Aorta (tissue), 5 donors: ENCODE data around the gene POLR2E. TPM values are rescaled to one million over a fixed set of nuclear protein-coding genes. Genes with fewer than 3 reads are reported as not detected.

Source experiments
- ATAC-seq: fragments of 200-7000 bp; cut with Tn5 transposase; one replicate; pipeline ENCODE4 v1.9.1; 2022; ENCODE audit warnings: moderate library complexity; ENCODE audit not compliant: low FRiP score
- DNase-seq, 2 donors: peaks; one replicate each; pipeline ENCODE4 v3.0.0-alpha.2; 2020
- H3K27ac ChIP-seq, 2 donors: one replicate each; pipeline ENCODE4 v1.5.1; 2013; ENCODE audit warnings: low read length in 2 of 2, mild to moderate bottlenecking in 2 of 2, moderate library complexity in 2 of 2, control low read depth in 1 of 2, inconsistent platforms in 1 of 2, low read depth in 1 of 2
- H3K27me3 ChIP-seq, 2 donors: one replicate each; pipeline ENCODE4 v1.6.1; 2013; ENCODE audit warnings: control low read depth in 1 of 2, low read length in 1 of 2, mild to moderate bottlenecking in 1 of 2, moderate library complexity in 1 of 2; ENCODE audit not compliant: insufficient read depth in 2 of 2, control insufficient read depth in 1 of 2
- H3K36me3 ChIP-seq, 2 donors: one replicate each; pipeline ENCODE4 v1.6.1; 2013; ENCODE audit warnings: control low read depth in 1 of 2, low read length in 1 of 2, mild to moderate bottlenecking in 1 of 2; ENCODE audit not compliant: insufficient read depth in 2 of 2, control insufficient read depth in 1 of 2
- H3K4me1 ChIP-seq, 2 donors: one replicate each; pipeline ENCODE4 v1.6.1; 2013; ENCODE audit warnings: low read length in 2 of 2, control low read depth in 1 of 2, mild to moderate bottlenecking in 1 of 2, moderate library complexity in 1 of 2; ENCODE audit not compliant: insufficient read depth in 2 of 2, control insufficient read depth in 1 of 2
- H3K4me3 ChIP-seq, 2 donors: one replicate each; pipeline ENCODE4 v1.5.1; 2013; ENCODE audit warnings: low read length in 2 of 2, control low read depth in 1 of 2, mild to moderate bottlenecking in 1 of 2
- H3K9me3 ChIP-seq: one replicate; pipeline ENCODE4 v1.6.1; 2013; ENCODE audit warnings: mild to moderate bottlenecking, low read length; ENCODE audit not compliant: control insufficient read depth
- WGBS, 2 donors: extraction: QIAGEN DNeasy Blood & Tissue Kit; methylation state at CpG; one replicate each; pipeline ENCODE4 v1.1.7; 2013; 5-methylcytosine and 5-hydroxymethylcytosine counted together
- intact Hi-C, 2 donors: fragments of 100-400 bp; cut with DNase I; formaldehyde crosslinking; loops; one replicate each; pipeline versions ENCODE4 v1.14.2 to v1.15.0; 2022
- polyA plus RNA-seq, 2 donors: library from polyadenylated mRNA; stranded (reverse); fragments of 200-250 nt; gene quantifications; one replicate each; pipeline ENCODE4 v1.2.3, GENCODE V29; 2013
- total RNA-seq, 2 donors: library from RNA; stranded (reverse); fragmentation: NEBNext Ultra II Directional; extraction: Animal tissue kit (Norgen Biotek cat#: 25700); gene quantifications; one replicate each; pipeline ENCODE4 v1.2.1, GENCODE V29; 2021
- donor health status: healthy with polysubstance abuse.
- donor health status: Bipolar disorder and iron deficiency.
- donor health status: DM: no; HTN: no; CAD: no.
- donor health status: DM: no; HTN: no; CAD: no.
- donor health status: DM: yes; HTN: yes; CAD: no.

Gene POLR2E
- total and polyA plus RNA-seq, 4 donors, result 83.5 to 116 (median 93.6) TPM

GRCh38 chr19:1070576-1070930 is 24.6 kb downstream of the POLR2E start:
- ATAC-seq, result no peak
- Histone ChIP-seq H3K27ac (no peak overlapping the region), H3K9me3 (no peaks in the 10 kb centered on the region), H3K27me3 (no peaks in the 10 kb centered on the region), H3K4me3 (no peak overlapping the region), H3K4me1 (no peaks in the 10 kb centered on the region), H3K36me3 (no peaks in the 10 kb centered on the region)
- intact Hi-C loops, result no loop called here
- WGBS, 2 donors, result 7 to 12% methylated on average over 21 of the region's 21 CpGs
- peak in 1 of 2 donors; percentile 47 for DNase-seq

GRCh38 chr19:1069009-1069779 is 26.0 kb downstream of the POLR2E start:
- Histone ChIP-seq H3K36me3 (no peaks in the 10 kb centered on the region), H3K27ac (no peak overlapping the region), H3K4me3 (no peak overlapping the region), H3K4me1 (no peaks in the 10 kb centered on the region), H3K27me3 (no peaks in the 10 kb centered on the region), H3K9me3 (no peaks in the 10 kb centered on the region)
- DNase-seq, result peak; percentile 83 to 91
- ATAC-seq, result peak; percentile 34
- 46 to 49% methylated on average over 25 of the region's 25 CpGs for WGBS, 2 donors
- intact Hi-C loops, result no loop called here

GRCh38 chr19:1068009-1069001 is 26.9 kb downstream of the POLR2E start:
- no peaks in the 10 kb centered on the region for H3K4me1 ChIP-seq
- no peak overlapping the region for H3K27ac ChIP-seq
- 72 to 76% methylated on average over 45 of the region's 45 CpGs for WGBS, 2 donors
- ATAC-seq, result peak; percentile 4
- peak; percentile 76 to 85 for DNase-seq
- no peaks in the 10 kb centered on the region for H3K27me3 ChIP-seq
- H3K36me3 ChIP-seq, result no peaks in the 10 kb centered on the region
- H3K9me3 ChIP-seq, result no peaks in the 10 kb centered on the region
- H3K4me3 ChIP-seq, result no peak overlapping the region
- intact Hi-C loops, result no loop called here

GRCh38 chr19:1067341-1067957 is 27.7 kb downstream of the POLR2E start:
- no peak for ATAC-seq

GRCh38 chr19:1066748-1067340 is 28.3 kb downstream of the POLR2E start, which contains the start of gene ARHGAP45:
ARHGAP45 (plus strand) TSS chr19:1067167; CDS start chr19:1067406, 239 bp downstream.
- 6% methylated on average over 49 to 61 of the region's 61 CpGs for whole genome bisulfite sequencing, 2 donors
- intact Hi-C loops, result no loop called here
- no peaks in the 10 kb centered on the region for H3K36me3 ChIP-seq
- H3K4me1 ChIP-seq, result no peaks in the 10 kb centered on the region
- peak within 1 kb of the TSS in 1 of 2 donors; percentile 15 for H3K4me3 ChIP-seq
- H3K27me3 ChIP-seq, result no peaks in the 10 kb centered on the region
- no peak for ATAC-seq
- peak; percentile 74 to 83 for DNase-seq
- no peaks in the 10 kb centered on the region for H3K9me3 ChIP-seq
- H3K27ac ChIP-seq, result no peak within 1 kb of the TSS

More at GRCh38 chr19:1067341-1067957, 27.7 kb downstream of the POLR2E start:
- intact Hi-C loops, result no loop called here
- Histone ChIP-seq H3K27me3 (no peaks in the 10 kb centered on the region), H3K27ac (no peak overlapping the region), H3K4me3 (peak overlapping the region in 1 of 2 donors; percentile 15), H3K4me1 (no peaks in the 10 kb centered on the region), H3K9me3 (no peaks in the 10 kb centered on the region), H3K36me3 (no peaks in the 10 kb centered on the region)
- peak; percentile 53 to 77 for DNase-seq
- WGBS, 2 donors, result 4 to 5% methylated on average over 33 to 38 of the region's 38 CpGs

GRCh38 chr19:1066251-1066747 is 28.9 kb downstream of the POLR2E start:
- Histone ChIP-seq H3K4me1 (no peaks in the 10 kb centered on the region), H3K27me3 (no peaks in the 10 kb centered on the region), H3K4me3 (no peak overlapping the region), H3K27ac (no peak overlapping the region), H3K36me3 (no peaks in the 10 kb centered on the region), H3K9me3 (no peaks in the 10 kb centered on the region)
- ATAC-seq, result no peak
- intact Hi-C loops, result no loop called here
- WGBS, 2 donors, result 37 to 40% methylated on average over 16 to 17 of the region's 17 CpGs
- DNase-seq, result peak; percentile 57 to 73

- WGBS, 2 donors, result 58 to 64% methylated on average over 14 to 17 of the region's 17 CpGs
- H3K4me3 ChIP-seq, result no peak overlapping the region
- no peaks in the 10 kb centered on the region for H3K36me3 ChIP-seq
- H3K27me3 ChIP-seq, result no peaks in the 10 kb centered on the region
- no peaks in the 10 kb centered on the region for H3K9me3 ChIP-seq
- H3K27ac ChIP-seq, result no peak overlapping the region
- no peak for ATAC-seq
- intact Hi-C loops, result no loop called here
- H3K4me1 ChIP-seq, result no peaks in the 10 kb centered on the region
- no peak for DNase-seq
Observed at GRCh38 chr19:1065606-1066109, 29.5 kb downstream of the POLR2E start.
